ENCODE data around the gene TNS3.

- TF ChIP-seq EZH2 (IDR thresholded peaks at IDR 0.05) (no peak), POLR2AphosphoS5 (IDR thresholded peaks at IDR 0.05; ENCODE audit: borderline replicate concordance, low read depth, low read length) (no peak)
Observed at GRCh38 chr7:47253650-47254080, 328.2 kb downstream of the TNS3 start.
